ENCODE data around the gene ABI3BP. TPM values are rescaled to one million over a fixed set of nuclear protein-coding genes. Genes with fewer than 3 reads are reported as not detected.
A peak's percentile ranks its signal among the peaks of the same experiment; 100 is the strongest.

Gene ABI3BP
- total RNA-seq, 4 donors from 2014 or later = 37.4 to 155 (median 112) TPM

DNA sequence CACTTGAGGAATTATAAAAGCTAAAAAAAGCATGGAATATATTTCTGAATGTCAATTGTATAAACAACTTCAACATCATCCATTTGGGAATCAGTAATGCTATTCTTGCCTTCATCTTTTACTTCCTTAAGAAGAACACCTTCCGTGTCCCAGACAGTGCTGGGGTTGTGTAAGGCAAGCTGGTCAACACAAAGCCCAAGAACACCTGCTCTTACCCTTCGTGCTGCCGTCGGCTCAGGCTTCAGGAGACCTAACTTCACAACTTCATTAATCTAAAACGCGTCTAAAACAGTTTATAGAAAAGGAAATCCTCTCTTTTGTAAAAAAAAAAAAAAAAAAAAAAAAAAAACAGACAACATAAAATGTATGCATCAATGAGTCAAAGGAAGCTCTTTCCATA lies 81.3 kb downstream of the ABI3BP start:
- ATAC-seq (ENCODE audit: low FRiP score) = no peak
- TF ChIP-seq, protein P1, sequence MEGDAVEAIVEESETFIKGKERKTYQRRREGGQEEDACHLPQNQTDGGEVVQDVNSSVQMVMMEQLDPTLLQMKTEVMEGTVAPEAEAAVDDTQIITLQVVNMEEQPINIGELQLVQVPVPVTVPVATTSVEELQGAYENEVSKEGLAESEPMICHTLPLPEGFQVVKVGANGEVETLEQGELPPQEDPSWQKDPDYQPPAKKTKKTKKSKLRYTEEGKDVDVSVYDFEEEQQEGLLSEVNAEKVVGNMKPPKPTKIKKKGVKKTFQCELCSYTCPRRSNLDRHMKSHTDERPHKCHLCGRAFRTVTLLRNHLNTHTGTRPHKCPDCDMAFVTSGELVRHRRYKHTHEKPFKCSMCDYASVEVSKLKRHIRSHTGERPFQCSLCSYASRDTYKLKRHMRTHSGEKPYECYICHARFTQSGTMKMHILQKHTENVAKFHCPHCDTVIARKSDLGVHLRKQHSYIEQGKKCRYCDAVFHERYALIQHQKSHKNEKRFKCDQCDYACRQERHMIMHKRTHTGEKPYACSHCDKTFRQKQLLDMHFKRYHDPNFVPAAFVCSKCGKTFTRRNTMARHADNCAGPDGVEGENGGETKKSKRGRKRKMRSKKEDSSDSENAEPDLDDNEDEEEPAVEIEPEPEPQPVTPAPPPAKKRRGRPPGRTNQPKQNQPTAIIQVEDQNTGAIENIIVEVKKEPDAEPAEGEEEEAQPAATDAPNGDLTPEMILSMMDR (IDR thresholded peaks at IDR 0.05) = no peak
- DNase-seq (ENCODE audit: low spot score) = no peak

DNA sequence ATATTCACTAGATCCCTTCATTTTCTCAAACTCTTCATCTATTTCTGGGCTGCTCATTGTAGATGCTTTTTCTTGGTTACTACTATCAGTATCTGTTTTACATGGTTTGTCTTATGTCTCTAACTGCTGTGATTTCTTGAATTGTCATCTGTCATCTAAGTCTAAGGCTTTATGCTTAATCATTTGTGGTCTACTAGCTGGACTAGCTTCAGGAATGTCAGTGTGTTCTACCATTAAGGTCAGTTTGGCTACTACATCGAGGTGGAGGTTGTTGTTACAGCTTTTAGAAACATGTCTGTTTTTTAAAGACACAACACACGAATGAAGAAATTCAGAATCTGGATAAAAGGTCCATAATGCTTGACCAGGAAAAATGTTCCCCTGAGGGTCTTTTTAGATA lies 82.2 kb downstream of the ABI3BP start:
- TF ChIP-seq, protein P1 (IDR thresholded peaks at IDR 0.05) = no peak
- DNase-seq (ENCODE audit: low spot score) (no peak), ATAC-seq (ENCODE audit: low FRiP score) (no peak)

DNA sequence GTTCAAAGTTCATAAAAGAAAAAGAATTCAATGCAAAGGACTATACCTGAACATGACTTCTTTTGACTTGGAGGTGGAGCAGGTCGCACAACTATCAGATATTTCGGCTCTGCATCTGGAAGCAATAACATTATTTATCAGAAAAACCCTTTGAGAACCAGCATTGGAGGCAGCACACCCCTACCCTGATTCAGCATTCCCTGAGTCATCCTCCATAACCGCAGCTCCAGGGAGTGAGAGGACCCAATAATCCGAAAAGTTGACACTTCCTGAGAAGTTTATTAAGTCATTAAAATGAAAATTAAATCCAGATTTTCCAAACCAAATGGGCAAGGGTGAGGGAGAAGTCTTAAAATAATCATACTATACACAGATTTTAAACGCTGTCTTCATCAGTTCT lies 90.6 kb downstream of the ABI3BP start:
- DNase-seq (ENCODE audit: low spot score) (no peak), ATAC-seq (ENCODE audit: low FRiP score) (no peak)
- TF ChIP-seq, protein P1 (IDR thresholded peaks at IDR 0.05) = no peak

DNA sequence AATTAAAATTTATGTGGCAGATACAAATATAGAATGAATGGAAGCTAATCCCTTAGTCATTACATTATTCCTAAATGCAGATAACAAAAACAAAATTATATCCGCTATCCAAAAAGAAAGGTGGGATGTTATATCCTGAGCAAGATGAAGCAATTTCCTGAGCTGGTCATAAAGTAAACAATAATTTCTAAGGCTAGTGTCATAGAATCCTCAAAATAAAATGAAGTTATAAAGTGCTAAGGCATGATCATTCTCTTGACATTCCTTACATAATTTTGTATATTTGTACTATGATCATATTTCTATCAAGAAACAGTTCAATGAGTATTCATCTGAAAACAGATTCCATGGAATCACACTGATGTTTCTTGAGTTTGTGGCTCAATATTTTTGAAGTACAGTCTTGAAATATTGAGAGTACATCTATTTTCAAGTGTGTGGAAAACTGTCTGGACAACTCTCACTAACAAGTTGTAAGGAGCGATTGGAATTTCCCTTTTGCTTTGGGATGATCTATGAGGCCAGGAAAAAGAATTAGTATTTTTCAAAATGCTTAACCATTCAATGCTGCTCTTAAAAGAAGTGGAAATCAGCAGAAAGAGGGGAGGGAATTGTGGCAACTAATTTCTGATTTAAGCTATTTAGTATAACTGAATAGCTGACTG lies 92.4 kb downstream of the ABI3BP start:
- ATAC-seq (ENCODE audit: low FRiP score) (no peak), DNase-seq (ENCODE audit: low spot score) (no peak)
- TF ChIP-seq, protein P1 (IDR thresholded peaks at IDR 0.05) = no peak

DNA sequence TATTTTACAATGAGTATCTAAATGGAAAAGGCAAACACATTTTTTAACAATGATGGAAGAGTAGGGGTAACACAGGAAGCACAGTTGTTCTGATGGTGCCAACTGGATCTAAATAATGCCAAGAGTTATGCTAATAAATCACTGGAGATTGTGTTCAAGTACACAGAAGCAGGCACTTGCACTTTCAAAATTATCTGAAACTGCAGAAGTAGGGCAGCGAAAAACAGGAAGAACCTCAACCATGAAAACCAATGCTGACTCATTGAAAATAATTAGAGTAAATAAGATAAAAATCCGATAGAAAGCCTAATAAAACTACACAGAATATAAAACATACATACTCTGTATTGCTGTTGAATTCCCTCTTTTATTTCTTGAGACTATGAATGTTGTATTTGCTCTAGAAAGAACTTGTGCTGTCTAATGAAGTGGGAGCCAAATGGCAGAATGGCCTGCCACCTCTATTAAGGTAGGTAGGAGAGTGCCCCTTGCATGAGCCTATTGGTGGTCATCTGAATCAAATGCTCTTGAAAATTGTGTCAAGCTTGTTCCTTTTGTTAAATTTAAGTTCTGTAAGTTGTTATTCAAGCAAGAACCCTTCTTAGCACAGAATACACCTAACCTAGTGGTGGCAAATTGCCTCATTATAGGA lies 93.7 kb downstream of the ABI3BP start:
- peak; percentile 64 for ATAC-seq (ENCODE audit: low FRiP score)
- TF ChIP-seq, protein P1 (IDR thresholded peaks at IDR 0.05) = no peak
- DNase-seq (ENCODE audit: low spot score) = no peak

DNA sequence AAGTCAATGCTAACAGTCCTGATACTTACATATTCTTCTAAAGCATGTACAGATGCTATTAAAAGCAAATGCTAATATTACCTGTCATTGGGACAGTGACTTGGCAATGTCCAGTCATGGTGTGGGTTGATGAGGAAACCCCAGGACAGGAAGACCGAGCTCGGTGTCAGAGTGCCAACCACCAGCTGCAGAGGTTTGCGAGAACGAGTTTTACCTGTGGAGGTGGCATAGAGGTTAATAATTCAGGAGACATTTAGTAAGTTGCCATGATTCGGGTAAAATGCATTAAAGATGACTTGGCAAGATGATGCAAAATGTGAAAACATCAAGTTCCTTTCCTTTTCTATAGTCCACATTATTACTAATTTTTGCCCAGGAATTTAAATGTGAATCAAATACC lies 94.5 kb downstream of the ABI3BP start:
- TF ChIP-seq, protein P1 (IDR thresholded peaks at IDR 0.05) = no peak
- DNase-seq (ENCODE audit: low spot score) (no peak), ATAC-seq (ENCODE audit: low FRiP score) (no peak)

DNA sequence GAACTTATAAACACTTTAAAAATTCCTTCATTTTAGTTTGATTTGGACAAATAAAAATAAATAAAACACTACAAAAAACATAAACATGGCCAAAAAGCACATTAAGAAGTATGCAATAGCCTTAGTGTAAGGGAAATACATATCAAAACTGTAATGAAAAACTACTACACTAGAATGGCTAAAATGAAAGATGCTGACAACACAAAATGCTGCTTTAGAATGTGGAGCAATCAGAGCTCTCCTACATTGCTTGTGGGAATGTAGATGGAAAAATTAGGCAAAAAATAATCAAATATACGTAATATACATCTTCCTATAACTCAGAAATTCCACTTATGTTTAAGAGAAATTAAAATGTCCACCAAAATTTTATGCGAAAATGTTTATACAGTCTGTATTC lies 96.2 kb downstream of the ABI3BP start:
- ATAC-seq (ENCODE audit: low FRiP score) (no peak), DNase-seq (ENCODE audit: low spot score) (no peak)
- TF ChIP-seq, protein P1 (IDR thresholded peaks at IDR 0.05) = no peak
